HEK293 (cell line): Measurements from ENCODE around the gene CSMD2.

ENCODE experiments used
- CTCF ChIA-PET: fragments of 350-600 bp; formaldehyde crosslinking; extraction: SDS; loops from one replicate; lab custom pipeline; 2021; ENCODE audit warnings: antibody characterized with exemption; lab: Yijun Ruan, JAX
- POLR2A ChIA-PET: fragments of 300-600 bp; formaldehyde crosslinking; extraction: SDS; loops from one replicate; lab custom pipeline; 2020; ENCODE audit warnings: antibody characterized with exemption, inconsistent platforms; lab: Yijun Ruan, JAX
- H3K27ac ChIP-seq: fragments of 200-500 bp; sonication (Bioruptor generic); 2 replicates; pipeline ENCODE4 v1.5.1; 2014; ENCODE audit warnings: low read depth, low read length, control low read depth, inconsistent platforms; ENCODE audit errors: extremely low read depth
- H3K36me3 ChIP-seq, 2 experiments: fragments of 200-500 bp in 1 of 2; sonication (Bioruptor generic) in 1 of 2; 1 replicate in 1 of 2; 2 replicates in 1 of 2; pipeline ENCODE4 v1.5.1; 2014 to 2017; ENCODE audit warnings: inconsistent platforms in 2 of 2, low read length in 2 of 2; ENCODE audit not compliant: control insufficient read depth in 2 of 2, insufficient read depth in 1 of 2
- H3K4me1 ChIP-seq: fragments of 200-500 bp; sonication (Bioruptor generic); 2 replicates; pipeline ENCODE4 v1.5.1; 2014; ENCODE audit warnings: mild to moderate bottlenecking, low read length, inconsistent platforms; ENCODE audit not compliant: control insufficient read depth, insufficient read depth
- H3K4me3 ChIP-seq: 2 replicates; pipeline ENCODE4 v1.5.1; 2011; ENCODE audit warnings: low read depth, mild to moderate bottlenecking, control low read depth, low read length, moderate library complexity
- H3K9me3 ChIP-seq: fragments of 200-500 bp; sonication (Bioruptor generic); 2 replicates; pipeline ENCODE4 v1.5.1; 2014; ENCODE audit warnings: low read depth, low read length, inconsistent platforms; ENCODE audit not compliant: control insufficient read depth, insufficient read depth
- HIC1 ChIP-seq: fragments of 450-650 bp; formaldehyde crosslinking; IDR thresholded peaks from 2 replicates; pipeline ENCODE4 v1.5.1; 2016; ENCODE audit warnings: missing biosample characterization, missing genetic modification characterization
- OVOL3 ChIP-seq: fragments of 450-650 bp; formaldehyde crosslinking; IDR thresholded peaks from 2 replicates; pipeline ENCODE4 v1.5.1; 2016; ENCODE audit warnings: missing biosample characterization, missing genetic modification characterization
- WT1 ChIP-seq: fragments of 450-650 bp; formaldehyde crosslinking; IDR thresholded peaks from 2 replicates; pipeline ENCODE4 v1.5.1; 2016; ENCODE audit warnings: missing biosample characterization, missing genetic modification characterization
- YY1 ChIP-seq: fragments of 450-650 bp; formaldehyde crosslinking; IDR thresholded peaks from 2 replicates; pipeline ENCODE4 v1.5.1; 2018; ENCODE audit warnings: missing biosample characterization, missing genetic modification characterization
- ZFP3 ChIP-seq: fragments of 450-650 bp; formaldehyde crosslinking; IDR thresholded peaks from 2 replicates; pipeline ENCODE4 v1.5.1; 2016; ENCODE audit warnings: low read depth, missing biosample characterization, missing genetic modification characterization
- ZNF132 ChIP-seq: fragments of 450-650 bp; formaldehyde crosslinking; IDR thresholded peaks from 2 replicates; pipeline ENCODE4 v1.5.1; 2017; ENCODE audit warnings: missing biosample characterization, missing genetic modification characterization, borderline replicate concordance
- ZNF148 ChIP-seq: fragments of 450-650 bp; formaldehyde crosslinking; IDR thresholded peaks from 2 replicates; pipeline ENCODE4 v1.5.0; 2017; ENCODE audit warnings: missing biosample characterization, missing genetic modification characterization, borderline replicate concordance
- ZNF175 ChIP-seq: fragments of 450-650 bp; formaldehyde crosslinking; IDR thresholded peaks from 2 replicates; pipeline ENCODE4 v1.5.1; 2016; ENCODE audit warnings: missing biosample characterization, missing genetic modification characterization
- ZNF362 ChIP-seq: fragments of 450-650 bp; formaldehyde crosslinking; IDR thresholded peaks from 2 replicates; pipeline ENCODE4 v1.5.1; 2016; ENCODE audit warnings: missing biosample characterization, missing genetic modification characterization
- ZNF37A ChIP-seq: fragments of 450-650 bp; IDR thresholded peaks from 2 replicates; pipeline ENCODE4 v1.5.1; 2018; ENCODE audit warnings: missing biosample characterization, missing genetic modification characterization
- ZNF501 ChIP-seq: fragments of 450-650 bp; formaldehyde crosslinking; IDR thresholded peaks from 2 replicates; pipeline ENCODE4 v1.5.1; 2016; ENCODE audit warnings: missing biosample characterization, missing genetic modification characterization
- ZNF560 ChIP-seq: fragments of 450-650 bp; formaldehyde crosslinking; IDR thresholded peaks from 2 replicates; pipeline ENCODE4 v1.5.1; 2017; ENCODE audit warnings: missing biosample characterization, missing genetic modification characterization, borderline replicate concordance
- ZNF624 ChIP-seq: fragments of 450-650 bp; formaldehyde crosslinking; IDR thresholded peaks from 2 replicates; pipeline ENCODE4 v1.5.1; 2017; ENCODE audit warnings: missing biosample characterization, missing genetic modification characterization
- ZNF629 ChIP-seq: fragments of 450-650 bp; formaldehyde crosslinking; IDR thresholded peaks from 2 replicates; pipeline ENCODE4 v1.5.1; 2017; ENCODE audit warnings: missing biosample characterization, missing genetic modification characterization
- ZNF692 ChIP-seq: fragments of 450-650 bp; formaldehyde crosslinking; IDR thresholded peaks from 2 replicates; pipeline ENCODE4 v1.5.1; 2016; ENCODE audit warnings: missing biosample characterization, missing genetic modification characterization
- ZNF777 ChIP-seq: fragments of 450-650 bp; formaldehyde crosslinking; IDR thresholded peaks from 2 replicates; pipeline ENCODE4 v1.5.1; 2017; ENCODE audit warnings: missing biosample characterization, missing genetic modification characterization, borderline replicate concordance
- ZSCAN18 ChIP-seq: fragments of 450-650 bp; formaldehyde crosslinking; IDR thresholded peaks from 2 replicates; pipeline ENCODE4 v1.5.1; 2016; ENCODE audit warnings: missing biosample characterization, missing genetic modification characterization
- TF ChIP-seq, protein P1 (sequence below): fragments of 450-650 bp; formaldehyde crosslinking; IDR thresholded peaks from 2 replicates; pipeline ENCODE4 v1.5.1; 2016; ENCODE audit warnings: missing biosample characterization, missing genetic modification characterization
- TF ChIP-seq, protein P2 (sequence below): fragments of 450-650 bp; formaldehyde crosslinking; IDR thresholded peaks from 2 replicates; pipeline ENCODE4 v1.5.1; 2016; ENCODE audit warnings: missing biosample characterization, missing genetic modification characterization

Gene CSMD2

DNA sequence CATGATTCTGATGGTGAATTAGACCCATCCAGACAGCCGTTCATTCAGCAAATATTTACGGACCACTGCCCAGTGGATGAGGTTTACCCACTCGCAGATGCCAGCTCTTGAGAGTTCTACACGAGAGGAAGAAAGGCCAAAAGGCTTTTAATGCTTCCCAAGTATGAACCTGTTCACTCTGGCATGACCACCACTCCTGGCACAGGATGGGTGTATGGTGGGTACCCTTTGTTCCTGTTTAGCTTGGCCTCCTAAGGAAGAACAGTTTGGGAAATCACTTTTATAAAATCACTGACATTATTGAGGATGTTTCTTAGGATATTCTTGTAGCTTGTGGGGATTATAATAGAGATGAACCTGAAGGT lies 233.9 kb downstream of the CSMD2 start (continued):
- TF ChIP-seq ZSCAN18 (tag by site-specific recombination) = no peak

- CTCF ChIA-PET = interaction anchor here (0.7 kb wide), 1 partner anchor 300 kb away, joined by 3 read pairs; no protein-coding TSS in a partner anchor
- no peak overlapping the region for H3K27ac ChIP-seq
- POLR2A ChIA-PET = no interaction called here
- H3K9me3 ChIP-seq = no peaks in the 10 kb centered on the region
- H3K4me3 ChIP-seq = no peak overlapping the region
- H3K4me1 ChIP-seq = no peaks in the 10 kb centered on the region
- TF ChIP-seq, protein P1, sequence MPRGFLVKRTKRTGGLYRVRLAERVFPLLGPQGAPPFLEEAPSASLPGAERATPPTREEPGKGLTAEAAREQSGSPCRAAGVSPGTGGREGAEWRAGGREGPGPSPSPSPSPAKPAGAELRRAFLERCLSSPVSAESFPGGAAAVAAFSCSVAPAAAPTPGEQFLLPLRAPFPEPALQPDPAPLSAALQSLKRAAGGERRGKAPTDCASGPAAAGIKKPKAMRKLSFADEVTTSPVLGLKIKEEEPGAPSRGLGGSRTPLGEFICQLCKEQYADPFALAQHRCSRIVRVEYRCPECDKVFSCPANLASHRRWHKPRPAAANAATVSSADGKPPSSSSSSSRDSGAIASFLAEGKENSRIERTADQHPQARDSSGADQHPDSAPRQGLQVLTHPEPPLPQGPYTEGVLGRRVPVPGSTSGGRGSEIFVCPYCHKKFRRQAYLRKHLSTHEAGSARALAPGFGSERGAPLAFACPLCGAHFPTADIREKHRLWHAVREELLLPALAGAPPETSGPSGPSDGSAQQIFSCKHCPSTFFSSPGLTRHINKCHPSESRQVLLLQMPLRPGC = no peak
- TF ChIP-seq ZNF148 (tag by site-specific recombination) (no peak), ZNF777 (no peak), OVOL3 (tag by site-specific recombination) (no peak), ZNF629 (tag by site-specific recombination) (no peak), ZNF362 (tag by site-specific recombination) (no peak), ZNF132 (tag by site-specific recombination) (no peak), ZFP3 (tag by site-specific recombination) (no peak), WT1 (tag by site-specific recombination) (no peak), ZNF624 (tag by site-specific recombination) (no peak), YY1 (tag by site-specific recombination) (no peak), ZNF175 (tag by site-specific recombination) (no peak), HIC1 (no peak)
- no peaks in the 10 kb centered on the region for H3K36me3 ChIP-seq
Measured at GRCh38 chr1:33930346-33931110, 234.5 kb downstream of the CSMD2 start.

DNA sequence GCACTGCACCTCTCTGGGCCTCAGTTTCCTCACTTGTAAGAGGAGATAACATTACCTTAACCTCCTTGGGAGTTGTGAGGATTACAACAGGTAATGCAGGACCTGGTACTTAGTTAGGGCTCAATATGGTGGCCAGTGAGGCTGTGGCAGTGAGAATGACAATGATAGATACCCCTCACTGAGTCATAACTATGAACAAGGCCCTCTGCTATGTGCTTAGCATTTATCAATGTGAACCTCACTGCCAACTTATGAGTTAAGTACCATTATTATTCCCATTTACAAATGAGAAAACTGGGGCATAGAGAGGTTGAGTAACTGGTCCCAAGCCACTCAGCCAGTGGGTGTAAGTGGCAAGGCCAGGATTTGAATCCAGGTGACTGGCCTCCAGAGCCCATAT lies 236.8 kb downstream of the CSMD2 start:
- POLR2A ChIA-PET = no interaction called here
- H3K4me3 ChIP-seq = no peak overlapping the region
- H3K4me1 ChIP-seq = no peaks in the 10 kb centered on the region
- CTCF ChIA-PET = no interaction called here
- no peaks in the 10 kb centered on the region for H3K36me3 ChIP-seq
- H3K27ac ChIP-seq = no peak overlapping the region
- H3K9me3 ChIP-seq = no peaks in the 10 kb centered on the region
- TF ChIP-seq ZNF560 (tag by site-specific recombination) (no peak), ZNF692 (tag by site-specific recombination) (no peak), ZNF501 (tag by site-specific recombination) (no peak), ZNF37A (tag by site-specific recombination) (no peak)
- TF ChIP-seq, protein P2, sequence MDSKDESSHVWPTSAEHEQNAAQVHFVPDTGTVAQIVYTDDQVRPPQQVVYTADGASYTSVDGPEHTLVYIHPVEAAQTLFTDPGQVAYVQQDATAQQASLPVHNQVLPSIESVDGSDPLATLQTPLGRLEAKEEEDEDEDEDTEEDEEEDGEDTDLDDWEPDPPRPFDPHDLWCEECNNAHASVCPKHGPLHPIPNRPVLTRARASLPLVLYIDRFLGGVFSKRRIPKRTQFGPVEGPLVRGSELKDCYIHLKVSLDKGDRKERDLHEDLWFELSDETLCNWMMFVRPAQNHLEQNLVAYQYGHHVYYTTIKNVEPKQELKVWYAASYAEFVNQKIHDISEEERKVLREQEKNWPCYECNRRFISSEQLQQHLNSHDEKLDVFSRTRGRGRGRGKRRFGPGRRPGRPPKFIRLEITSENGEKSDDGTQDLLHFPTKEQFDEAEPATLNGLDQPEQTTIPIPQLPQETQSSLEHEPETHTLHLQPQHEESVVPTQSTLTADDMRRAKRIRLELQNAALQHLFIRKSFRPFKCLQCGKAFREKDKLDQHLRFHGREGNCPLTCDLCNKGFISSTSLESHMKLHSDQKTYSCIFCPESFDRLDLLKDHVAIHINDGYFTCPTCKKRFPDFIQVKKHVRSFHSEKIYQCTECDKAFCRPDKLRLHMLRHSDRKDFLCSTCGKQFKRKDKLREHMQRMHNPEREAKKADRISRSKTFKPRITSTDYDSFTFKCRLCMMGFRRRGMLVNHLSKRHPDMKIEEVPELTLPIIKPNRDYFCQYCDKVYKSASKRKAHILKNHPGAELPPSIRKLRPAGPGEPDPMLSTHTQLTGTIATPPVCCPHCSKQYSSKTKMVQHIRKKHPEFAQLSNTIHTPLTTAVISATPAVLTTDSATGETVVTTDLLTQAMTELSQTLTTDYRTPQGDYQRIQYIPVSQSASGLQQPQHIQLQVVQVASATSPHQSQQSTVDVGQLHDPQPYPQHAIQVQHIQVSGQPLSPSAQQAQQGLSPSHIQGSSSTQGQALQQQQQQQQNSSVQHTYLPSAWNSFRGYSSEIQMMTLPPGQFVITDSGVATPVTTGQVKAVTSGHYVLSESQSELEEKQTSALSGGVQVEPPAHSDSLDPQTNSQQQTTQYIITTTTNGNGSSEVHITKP (tag by site-specific recombination) = no peak
